AG09309 (cell line): ENCODE measurements around the gene AP5Z1.

Experiments
- DNase-seq: peaks from one replicate; pipeline ENCODE4 v3.0.0-alpha.2; 2010; ENCODE audit warnings: low read depth
- H3K4me3 ChIP-seq: 2 replicates; pipeline ENCODE4 v1.5.1; 2011; ENCODE audit warnings: mild to moderate bottlenecking, low read depth, low read length, moderate library complexity; ENCODE audit not compliant: control insufficient read depth
- CTCF ChIP-seq: IDR thresholded peaks from 2 replicates; pipeline ENCODE4 v1.5.1; 2011; ENCODE audit warnings: mild to moderate bottlenecking, low read depth, low read length, inconsistent platforms; ENCODE audit not compliant: insufficient read depth, control insufficient read depth; ENCODE audit errors: missing control alignments

AP5Z1 gene

GRCh38 chr7:4745971-4746919, 29.2 kb upstream of the AP5Z1 start:
- DNase-seq = peak; percentile 31
- no peak for TF ChIP-seq CTCF
- H3K4me3 ChIP-seq = peak overlapping the region; percentile 29

- no peak for TF ChIP-seq CTCF
- DNase-seq = no peak
- H3K4me3 ChIP-seq = no peak overlapping the region
Observed at GRCh38 chr7:4747013-4747412, 28.4 kb upstream of the AP5Z1 start.

GRCh38 chr7:4747746-4748145, 27.7 kb upstream of the AP5Z1 start:
- no peak for TF ChIP-seq CTCF
- no peak for DNase-seq
- no peak overlapping the region for H3K4me3 ChIP-seq

GRCh38 chr7:4748231-4748681, 27.2 kb upstream of the AP5Z1 start:
- DNase-seq = no peak
- H3K4me3 ChIP-seq = no peak overlapping the region
- no peak for TF ChIP-seq CTCF

DNA sequence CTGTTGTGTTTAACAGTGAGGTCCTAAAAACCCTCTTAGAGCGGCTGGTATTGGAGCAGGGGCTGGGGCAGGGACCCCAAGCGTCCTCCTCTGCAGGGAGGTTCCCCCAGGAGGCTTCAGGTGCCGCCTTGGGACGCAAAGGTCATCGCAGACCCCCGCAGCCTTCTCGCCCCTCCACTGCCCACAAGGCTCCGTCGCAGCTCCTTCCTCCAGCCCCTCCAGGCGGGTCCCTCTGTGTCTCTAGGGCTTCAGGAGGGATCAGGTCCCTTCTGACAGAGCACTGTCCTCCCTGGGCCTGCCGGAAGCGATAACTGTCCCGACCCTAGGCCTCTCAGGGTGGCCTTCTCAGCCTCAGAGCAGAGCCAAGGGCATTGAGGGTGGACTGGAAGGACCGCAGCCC, 26.1 kb upstream of the AP5Z1 start:
- no peak for DNase-seq
- H3K4me3 ChIP-seq = no peak overlapping the region
- no peak for TF ChIP-seq CTCF

DNA sequence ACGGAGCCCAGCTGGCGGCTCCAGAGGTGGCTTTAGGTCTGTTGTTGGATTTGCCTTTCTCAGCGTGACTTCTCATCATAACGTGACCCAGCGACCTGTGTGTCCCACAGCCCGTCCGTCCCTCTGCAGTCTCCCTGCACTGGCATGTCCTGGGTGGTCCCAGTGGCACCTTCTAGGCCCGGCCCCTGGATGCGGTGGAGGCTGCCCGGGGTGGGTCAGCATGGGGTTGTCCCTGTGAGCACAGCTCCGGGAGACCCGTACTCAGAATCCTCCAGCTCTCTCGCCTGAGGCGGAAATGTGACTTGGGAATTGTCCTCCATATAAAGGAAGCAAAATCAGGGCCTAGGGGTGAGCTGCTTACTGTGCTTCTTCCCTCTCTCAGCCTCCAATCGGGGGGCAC, 25.6 kb upstream of the AP5Z1 start:
- no peak for TF ChIP-seq CTCF
- no peak overlapping the region for H3K4me3 ChIP-seq
- no peak for DNase-seq

DNA sequence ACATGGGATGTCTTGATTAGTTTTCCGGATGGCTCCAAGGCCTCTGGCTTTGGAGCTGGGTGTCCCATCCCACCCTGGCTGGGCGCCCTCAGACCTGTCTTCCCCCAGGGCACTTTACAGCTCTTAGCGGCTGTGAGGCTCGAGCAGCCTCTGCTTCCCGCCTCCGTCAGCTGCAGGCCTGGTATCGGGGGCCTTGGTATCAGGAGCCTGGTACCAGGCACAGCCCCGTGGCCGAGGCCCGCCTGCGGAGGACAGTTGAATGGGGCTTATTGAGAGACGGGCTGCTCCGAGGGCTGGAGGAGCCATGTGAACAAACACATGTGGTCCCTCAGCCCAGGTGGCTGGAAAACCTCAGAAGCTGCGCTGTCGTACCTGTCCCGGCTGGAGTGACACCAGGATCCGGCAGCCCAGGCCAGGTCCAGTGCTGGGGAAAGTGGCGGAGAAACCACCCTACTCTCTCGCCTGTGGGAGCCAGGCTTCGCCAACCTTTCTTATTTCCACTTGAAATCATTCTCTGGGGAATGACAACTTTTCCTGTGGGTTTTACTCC, 23.9 kb upstream of the AP5Z1 start:
- no peak overlapping the region for H3K4me3 ChIP-seq
- DNase-seq = no peak
- no peak for TF ChIP-seq CTCF
